Lower lobe of right lung (tissue), 2 donors: Measurements from ENCODE around the gene SLCO4A1. TPM values are rescaled to one million over a fixed set of nuclear protein-coding genes. Genes with fewer than 3 reads are reported as not detected.

Experiments
- ATAC-seq, 2 donors: fragments of 200-7000 bp; cut with Tn5 transposase; one replicate each; pipeline ENCODE4 v1.9.1; 2020 to 2022; ENCODE audit warnings: mild to moderate bottlenecking in 2 of 2, moderate library complexity in 2 of 2
- DNase-seq: peaks from one replicate; pipeline ENCODE4 v3.0.0-alpha.2; 2020
- H3K27ac ChIP-seq: fragments of 200-600 bp; one replicate; pipeline ENCODE4 v1.8.0; 2022
- H3K27me3 ChIP-seq: fragments of 200-600 bp; one replicate; pipeline ENCODE4 v1.8.0; 2022; ENCODE audit warnings: low read depth
- H3K36me3 ChIP-seq: fragments of 200-600 bp; one replicate; pipeline ENCODE4 v1.8.0; 2022; ENCODE audit warnings: mild to moderate bottlenecking
- H3K4me1 ChIP-seq: fragments of 200-600 bp; one replicate; pipeline ENCODE4 v1.8.0; 2022
- H3K4me3 ChIP-seq: fragments of 200-600 bp; one replicate; pipeline ENCODE4 v1.8.0; 2022; ENCODE audit warnings: mild to moderate bottlenecking
- H3K9me3 ChIP-seq: fragments of 200-600 bp; one replicate; pipeline ENCODE4 v1.8.0; 2022
- CTCF ChIP-seq: fragments of 200-600 bp; IDR thresholded peaks from one replicate; pipeline ENCODE4 v1.8.0; 2022; ENCODE audit warnings: antibody characterized with exemption, mild to moderate bottlenecking
- intact Hi-C: fragments of 100-400 bp; cut with DNase I; formaldehyde crosslinking; loops from one replicate; pipeline ENCODE4 v1.11.0; 2022
- total RNA-seq: library from RNA; stranded (reverse); fragmentation: NEBNext Ultra II Directional; extraction: Animal tissue kit (Norgen Biotek cat#: 25700); gene quantifications from one replicate; pipeline ENCODE4 v1.2.1, GENCODE V29; 2021
- donor health status: DM: no; HTN: yes; CAD: no; lungs with severe emphysema.

SLCO4A1 gene
- total RNA-seq, 1 donor from 2014 or later = 72.4 TPM

DNA sequence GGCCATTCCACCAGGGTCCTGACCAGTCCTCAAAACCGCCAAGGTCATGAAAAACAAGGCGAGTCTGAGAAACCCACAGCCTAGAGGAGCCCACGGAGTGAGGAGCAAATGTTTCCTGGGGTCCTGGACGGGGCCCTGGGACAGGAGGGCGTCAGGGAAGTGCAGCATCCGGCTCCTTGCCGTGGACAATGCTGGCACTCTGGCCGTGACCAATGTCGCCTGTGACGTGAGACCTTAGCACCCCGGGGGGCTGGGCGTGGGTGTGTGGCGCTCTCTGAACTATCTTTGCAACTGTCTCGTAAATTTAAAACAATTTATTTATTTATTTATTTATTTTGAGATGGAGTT is 34.1 kb upstream of the SLCO4A1 start:
- intact Hi-C loops = no loop called here

GRCh38 chr20:62609279-62609720 is 33.0 kb upstream of the SLCO4A1 start:
- ATAC-seq (no peak), DNase-seq (no peak)
- Histone ChIP-seq H3K36me3 (no peaks in the 10 kb centered on the region), H3K9me3 (no peaks in the 10 kb centered on the region), H3K27me3 (peaks cover 10% of the 10 kb centered on the region), H3K4me1 (peaks cover 24% of the 10 kb centered on the region), H3K27ac (no peak overlapping the region), H3K4me3 (no peak overlapping the region)
- TF ChIP-seq CTCF = no peak
- intact Hi-C loops = no loop called here

More for the DNA sequence above, 34.1 kb upstream of the SLCO4A1 start:
- no peaks in the 10 kb centered on the region for H3K36me3 ChIP-seq
- TF ChIP-seq CTCF = no peak
- no peaks in the 10 kb centered on the region for H3K9me3 ChIP-seq
- H3K27me3 ChIP-seq = peaks cover 10% of the 10 kb centered on the region
- no peak overlapping the region for H3K4me3 ChIP-seq
- no peak overlapping the region for H3K27ac ChIP-seq
- DNase-seq (no peak), ATAC-seq (no peak)
- H3K4me1 ChIP-seq = peaks cover 35% of the 10 kb centered on the region

- no peak for ATAC-seq
- H3K27me3 ChIP-seq = peaks cover 10% of the 10 kb centered on the region
- H3K4me3 ChIP-seq = no peak overlapping the region
- H3K9me3 ChIP-seq = no peaks in the 10 kb centered on the region
- peaks cover 18% of the 10 kb centered on the region for H3K4me1 ChIP-seq
- TF ChIP-seq CTCF = no peak
- DNase-seq = no peak
- intact Hi-C loops = no loop called here
- no peak overlapping the region for H3K27ac ChIP-seq
- no peaks in the 10 kb centered on the region for H3K36me3 ChIP-seq
Measured at GRCh38 chr20:62609811-62610757, 32.2 kb upstream of the SLCO4A1 start.

DNA sequence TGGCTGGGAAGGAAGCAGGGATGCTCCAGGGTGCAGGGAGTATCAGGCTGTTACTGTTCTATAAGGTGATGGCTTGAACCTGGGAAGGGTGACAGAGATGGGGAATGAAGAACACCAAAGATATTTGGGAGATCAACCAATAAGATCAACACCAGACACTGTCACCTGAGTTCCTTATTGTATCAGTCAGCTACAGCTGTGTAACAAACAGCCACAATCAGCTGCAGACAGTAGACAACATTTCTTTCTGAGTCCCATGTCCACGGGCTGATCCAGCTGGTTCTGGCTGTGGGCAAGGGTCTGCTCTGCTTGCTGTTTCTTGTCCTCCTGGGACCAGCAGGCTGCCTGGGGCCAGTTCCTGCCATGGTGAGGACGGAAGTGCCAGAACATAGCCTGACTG is 31.3 kb upstream of the SLCO4A1 start:
- Histone ChIP-seq H3K27ac (no peak overlapping the region), H3K27me3 (peaks cover 10% of the 10 kb centered on the region), H3K36me3 (no peaks in the 10 kb centered on the region), H3K9me3 (no peaks in the 10 kb centered on the region), H3K4me1 (peaks cover 9% of the 10 kb centered on the region), H3K4me3 (no peak overlapping the region)
- no peak for TF ChIP-seq CTCF
- intact Hi-C loops = no loop called here
- DNase-seq (no peak), ATAC-seq (no peak)

GRCh38 chr20:62611819-62612218 is 30.5 kb upstream of the SLCO4A1 start:
- H3K9me3 ChIP-seq = no peaks in the 10 kb centered on the region
- H3K27ac ChIP-seq = no peak overlapping the region
- DNase-seq = no peak
- intact Hi-C loops = no loop called here
- no peak for ATAC-seq
- H3K36me3 ChIP-seq = no peaks in the 10 kb centered on the region
- H3K4me3 ChIP-seq = no peak overlapping the region
- TF ChIP-seq CTCF = no peak
- peaks cover 10% of the 10 kb centered on the region for H3K27me3 ChIP-seq
- H3K4me1 ChIP-seq = peaks cover 8% of the 10 kb centered on the region
